Stimulated activated CD4-positive, alpha-beta T cell treated with anti-CD3 and anti-CD28 coated beads, Interleukin-1b, Interleukin-23, amount 100 ng/mL, for 24 hours (primary cell): ENCODE results near the gene OR52E4.

Source experiments
- DNase-seq, 4 experiments: peaks; one replicate each; pipeline ENCODE4 v3.0.0-alpha.2; 2020; ENCODE audit warnings: low read depth in 4 of 4, low spot score in 1 of 4

Gene OR52E4

DNA sequence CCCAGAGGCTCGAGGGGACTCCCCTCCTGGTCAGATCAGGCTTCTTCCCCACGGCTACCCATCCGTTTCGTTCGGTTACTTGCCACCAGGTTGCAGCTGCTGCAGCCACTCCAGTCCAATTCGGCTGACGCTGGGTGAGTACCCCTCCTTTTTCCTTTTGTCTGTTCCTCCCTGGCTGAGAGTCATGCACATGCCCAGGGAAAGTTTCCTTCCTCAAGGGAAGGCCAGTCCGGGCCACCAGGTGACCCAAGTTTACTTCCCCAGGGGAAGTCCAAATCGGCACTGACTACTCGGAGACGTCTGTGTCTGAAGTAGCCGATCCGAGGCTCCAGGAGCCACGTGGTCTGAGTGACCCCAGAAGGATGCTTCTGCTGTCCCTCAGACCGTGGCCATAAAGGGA, 48.4 kb downstream of the OR52E4 start:
- DNase-seq: no peak

GRCh38 chr11:5929571-5930368, 49.3 kb downstream of the OR52E4 start:
- DNase-seq: no peak

GRCh38 chr11:5930614-5931013, 50.2 kb downstream of the OR52E4 start:
- no peak for DNase-seq

DNA sequence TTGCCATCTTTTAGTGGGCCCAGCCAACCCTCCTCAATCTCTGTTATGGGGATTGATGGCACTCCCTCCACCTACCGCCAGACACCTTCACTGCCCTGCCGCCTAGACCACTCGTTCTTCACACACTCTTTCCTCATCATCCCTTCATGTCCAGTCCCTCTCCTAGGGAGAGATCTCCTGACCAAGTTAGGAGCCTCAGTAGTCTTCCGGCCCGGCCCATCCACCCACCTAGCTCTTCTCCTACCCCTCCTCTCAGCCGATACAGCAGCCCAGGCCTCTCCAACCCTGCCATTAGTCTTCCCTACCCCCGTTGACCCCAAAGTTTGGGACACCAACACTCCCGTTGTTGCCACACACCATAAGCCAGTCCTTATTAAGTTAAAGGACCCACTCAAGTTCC, 50.6 kb downstream of the OR52E4 start:
- no peak for DNase-seq

DNA sequence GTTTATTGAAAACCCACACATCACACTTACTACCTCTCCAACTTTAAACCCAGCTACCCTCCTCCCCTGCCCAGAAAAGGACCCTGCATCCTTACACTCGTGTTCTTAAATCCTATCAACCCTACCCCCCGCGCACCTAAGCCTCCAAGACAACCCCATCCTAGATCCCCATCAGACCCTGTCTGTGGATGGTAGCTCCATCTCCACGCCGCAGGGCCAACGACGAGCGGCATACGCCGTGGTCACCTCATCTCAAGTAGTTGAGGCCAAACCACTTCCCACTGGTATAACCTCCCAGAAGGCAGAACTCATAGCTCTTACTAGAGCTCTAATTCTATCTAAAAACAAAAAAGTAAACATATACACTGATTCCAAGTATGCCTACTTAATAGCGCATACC, 52.2 kb downstream of the OR52E4 start:
- DNase-seq: no peak

DNA sequence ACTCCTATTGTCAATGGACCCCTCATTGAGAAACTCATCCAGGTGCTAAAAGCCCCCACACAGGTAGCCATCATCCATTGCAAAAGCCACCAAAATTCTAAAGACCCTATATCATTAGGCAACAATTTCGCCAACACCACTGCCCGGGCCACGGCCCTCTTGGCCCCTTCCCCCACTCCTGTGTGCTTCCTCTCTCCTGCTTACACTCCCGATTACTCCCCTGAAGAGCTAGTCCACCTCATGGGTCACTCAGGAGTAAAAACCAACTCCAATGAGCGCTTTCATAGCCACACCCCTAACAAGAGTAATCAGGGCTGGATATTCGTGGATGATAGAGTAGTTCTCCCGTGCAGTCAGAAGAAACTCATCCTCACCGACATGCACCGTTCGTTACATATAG, 52.7 kb downstream of the OR52E4 start:
- no peak for DNase-seq
